Activated T-cell treated with anti-CD3 and anti-CD28 coated beads for 24 hours (primary cell): Measurements from ENCODE around the gene PPP1CC.
"Not testable (repeated sequence)": the region's sequence is repeated elsewhere in the genome, so short reads cannot be mapped to it uniquely, and the experiment has no call there.

ENCODE experiments used
- DNase-seq: peaks from one replicate; pipeline ENCODE4 v3.0.0-alpha.2; 2020; ENCODE audit warnings: low read depth

Gene PPP1CC

GRCh38 chr12:110754101-110754793, 11.6 kb upstream of the PPP1CC start:
- DNase-seq = no peak

GRCh38 chr12:110750784-110751461, 8.2 kb upstream of the PPP1CC start:
- no peak for DNase-seq

DNA sequence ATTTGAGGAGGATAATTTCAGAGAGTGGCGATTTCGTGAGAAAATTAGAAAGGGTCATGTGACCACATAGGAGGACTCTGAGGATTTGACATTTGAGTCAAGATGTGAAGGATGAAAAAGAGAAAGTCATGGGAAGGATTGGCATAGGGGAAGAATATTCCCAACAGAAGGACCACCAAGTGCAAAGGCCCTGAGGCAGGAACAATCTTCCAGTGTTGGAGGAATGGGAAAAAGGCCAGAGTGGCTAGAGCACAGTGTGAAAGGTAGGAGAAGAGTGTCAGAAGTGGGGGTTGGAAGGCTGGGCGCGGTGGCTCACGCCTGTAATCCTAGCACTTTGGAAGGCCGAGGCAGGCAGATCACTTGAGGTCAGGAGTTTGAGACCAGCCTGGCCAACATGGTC, 3.9 kb upstream of the PPP1CC start:
- DNase-seq = no peak

GRCh38 chr12:110745542-110746284, 3.0 kb upstream of the PPP1CC start:
- no peak for DNase-seq

- DNase-seq = no peak
Measured at GRCh38 chr12:110744601-110745264, 2.0 kb upstream of the PPP1CC start.

DNA sequence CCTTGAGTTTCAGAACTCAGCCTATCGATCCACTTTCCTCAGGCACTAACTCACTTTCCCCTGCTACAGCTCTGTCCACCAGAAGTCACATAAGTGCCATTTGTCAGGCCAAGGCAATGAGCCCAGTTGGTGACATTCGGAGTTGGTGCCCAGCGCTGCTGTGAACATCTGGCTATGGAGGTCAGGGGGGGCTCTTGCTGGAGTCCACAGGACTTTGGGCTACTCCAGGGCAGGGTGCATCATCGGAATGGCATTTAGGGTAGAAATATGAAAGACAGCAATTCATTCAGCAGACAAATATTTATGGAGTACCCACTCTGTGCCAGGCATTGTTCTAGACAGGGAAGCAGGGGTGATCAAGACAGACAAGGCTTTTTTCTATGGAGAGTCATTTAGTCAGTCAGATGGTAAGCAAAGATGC, 1.5 kb upstream of the PPP1CC start:
- DNase-seq = no peak

GRCh38 chr12:110743571-110744093, 941 bp upstream of the PPP1CC start:
- no peak for DNase-seq

DNA sequence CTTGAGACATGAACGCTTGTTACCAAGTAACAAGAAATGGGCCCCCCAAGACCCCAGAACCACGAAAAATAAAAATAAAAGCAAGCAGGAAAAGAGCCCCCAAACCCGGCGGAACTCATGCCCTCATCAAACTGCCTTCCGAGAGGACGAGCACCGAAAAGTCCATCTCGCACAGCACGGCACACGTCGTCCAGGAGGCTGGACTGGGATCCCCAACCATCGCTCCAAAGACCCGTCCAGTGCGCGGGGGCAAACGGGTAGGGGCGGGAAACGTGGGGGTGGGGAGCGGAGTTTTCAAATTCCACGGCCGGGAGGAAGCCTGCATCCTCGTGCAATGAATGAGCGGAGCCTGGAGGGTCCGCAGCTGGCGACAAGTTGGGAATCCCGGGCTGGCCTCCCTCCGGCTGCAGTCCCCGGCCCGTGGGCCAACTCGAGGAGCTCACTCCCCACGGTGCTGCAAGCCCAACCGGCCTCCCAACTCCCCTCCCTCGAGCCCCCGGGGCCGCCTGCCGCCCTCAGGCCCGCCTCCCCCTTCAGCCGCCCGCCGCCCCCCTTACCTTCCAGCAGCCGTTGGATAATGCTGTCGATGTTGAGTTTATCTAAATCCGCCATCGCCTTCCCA, 484 bp downstream of the PPP1CC start:
- no peak for DNase-seq

DNA sequence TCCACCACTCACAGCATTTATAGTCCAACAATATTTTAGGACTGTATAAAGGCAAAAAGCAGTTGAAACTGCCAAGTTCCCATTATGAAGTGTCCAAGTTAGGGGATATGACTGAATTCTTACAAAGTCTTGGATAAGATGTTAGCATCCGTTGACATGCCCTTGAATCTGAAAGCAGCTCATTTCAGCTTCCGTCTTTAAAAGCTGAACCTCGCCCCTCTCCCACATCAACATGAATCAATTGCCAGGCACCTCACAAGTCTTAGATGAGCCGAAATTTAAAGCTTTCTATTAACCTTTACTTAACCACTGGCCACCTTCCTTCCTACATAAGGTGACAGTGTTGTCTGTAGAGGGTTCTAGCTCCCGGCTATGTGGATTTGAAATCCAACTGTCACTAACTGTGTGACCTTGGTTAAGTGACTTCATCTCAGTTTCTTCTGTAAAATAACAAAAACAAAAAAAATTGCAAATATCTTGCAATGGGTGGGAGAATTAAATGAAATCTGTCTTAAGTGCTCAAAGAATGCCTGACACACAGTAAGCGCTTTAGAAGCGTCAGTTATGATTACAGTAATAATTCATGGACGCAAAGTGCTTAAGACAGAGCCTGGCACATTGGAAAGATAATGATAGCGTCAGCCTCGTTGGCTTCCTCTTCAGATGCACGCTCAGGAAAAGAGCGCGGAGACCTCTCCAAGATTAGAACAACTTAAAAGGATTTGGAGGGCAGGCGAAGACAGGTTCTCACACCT, 1.2 kb downstream of the PPP1CC start:
- DNase-seq = no peak

DNA sequence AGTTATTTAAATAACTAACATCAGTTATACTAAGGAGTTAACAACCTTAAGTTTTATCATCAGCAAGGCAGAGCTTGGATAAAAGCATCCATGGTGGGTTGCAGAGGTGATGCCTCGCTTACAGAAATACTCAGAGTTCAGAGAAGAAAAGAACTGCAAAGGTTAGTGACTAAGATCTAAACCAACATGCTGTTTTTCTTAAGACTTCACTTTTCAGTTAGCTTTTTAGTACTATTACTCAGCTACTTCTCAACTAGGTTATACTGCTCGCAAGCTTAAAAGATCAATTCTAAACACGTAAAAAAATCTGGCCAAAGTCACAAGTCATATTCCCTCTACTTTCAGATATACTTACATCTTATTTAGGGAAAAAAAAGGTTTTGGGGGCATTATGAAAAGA, 2.8 kb downstream of the PPP1CC start:
- DNase-seq = no peak

GRCh38 chr12:110739488-110739887, 3.2 kb downstream of the PPP1CC start:
- DNase-seq = no peak

- no peak for DNase-seq
Measured at GRCh38 chr12:110737532-110737931, 5.2 kb downstream of the PPP1CC start.

DNA sequence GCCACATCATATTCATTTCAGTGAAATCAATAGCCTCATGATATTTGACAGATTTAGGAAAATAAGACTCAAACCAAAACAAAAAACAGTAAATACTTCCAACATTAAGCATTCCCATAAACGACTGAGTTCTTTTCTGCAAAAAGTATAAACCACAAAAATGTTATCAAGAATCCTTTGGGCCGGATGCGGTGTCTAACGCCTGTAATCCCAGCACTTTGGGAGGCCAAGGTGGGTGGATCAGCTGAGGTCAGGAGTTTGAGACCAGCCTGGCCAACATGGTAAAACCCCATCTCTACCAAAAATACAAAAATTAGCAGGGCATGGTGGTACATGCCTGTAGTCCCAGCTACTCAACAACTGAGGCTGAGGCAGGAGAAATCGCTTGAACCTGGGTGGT, 5.7 kb downstream of the PPP1CC start:
- not testable (repeated sequence) for DNase-seq

GRCh38 chr12:110733900-110734299, 8.8 kb downstream of the PPP1CC start:
- DNase-seq = no peak

GRCh38 chr12:110733089-110733715, 9.5 kb downstream of the PPP1CC start:
- DNase-seq = no peak

DNA sequence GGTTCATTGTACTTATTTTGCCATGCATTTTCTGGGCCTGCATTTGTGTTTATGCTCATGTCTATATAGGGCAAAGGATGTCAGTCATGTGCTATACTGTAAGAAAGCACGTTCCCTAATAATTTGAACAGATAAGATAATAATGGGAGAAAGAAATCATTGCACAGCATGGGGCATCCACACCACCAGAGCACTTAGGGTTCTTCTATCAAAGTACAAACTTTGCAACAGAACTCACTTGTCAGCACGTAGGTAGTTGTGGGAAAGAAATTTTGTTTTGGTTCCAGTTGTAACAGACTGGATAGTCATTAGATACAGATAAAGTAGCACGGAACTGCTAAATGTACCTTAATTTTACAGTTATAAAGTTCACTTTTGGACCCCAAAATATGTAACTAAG, 10.1 kb downstream of the PPP1CC start:
- DNase-seq = no peak

- no peak for DNase-seq
Measured at GRCh38 chr12:110731479-110731878, 11.2 kb downstream of the PPP1CC start.

GRCh38 chr12:110728628-110729027, 14.1 kb downstream of the PPP1CC start:
- DNase-seq = no peak

GRCh38 chr12:110726708-110727369, 15.9 kb downstream of the PPP1CC start:
- no peak for DNase-seq

GRCh38 chr12:110726028-110726427, 16.7 kb downstream of the PPP1CC start:
- no peak for DNase-seq
